ENCODE data around the gene NCAPD3. TPM values are rescaled to one million over a fixed set of nuclear protein-coding genes. Genes with fewer than 3 reads are reported as not detected.
"Not testable (repeated sequence)": the region's sequence is repeated elsewhere in the genome, so short reads cannot be mapped to it uniquely, and the experiment has no call there.

NCAPD3 gene
- total RNA-seq, 1 donor from 2014 or later: 17.2 TPM

DNA sequence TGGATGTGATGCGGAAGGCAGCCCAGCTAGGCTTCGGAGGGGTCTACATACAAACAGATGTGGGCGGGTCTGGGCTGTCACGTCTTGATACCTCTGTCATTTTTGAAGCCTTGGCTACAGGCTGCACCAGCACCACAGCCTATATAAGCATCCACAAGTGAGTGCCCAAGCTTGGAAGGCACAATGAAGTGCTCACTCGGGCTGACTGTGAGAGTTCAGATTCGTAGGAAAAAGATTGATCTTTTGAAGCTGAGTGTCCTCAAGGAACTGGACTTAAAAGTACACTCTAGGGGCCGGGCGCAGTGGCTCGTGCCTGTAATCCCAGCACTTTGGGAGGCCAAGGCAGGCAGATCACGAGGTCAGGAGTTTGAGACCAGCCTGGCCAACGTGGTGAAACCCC lies 33.3 kb upstream of the NCAPD3 start:
- intact Hi-C loops (cut with micrococcal nuclease): no loop called here
- H3K4me1 ChIP-seq: peaks cover 33% of the 10 kb centered on the region
- no peak overlapping the region for H3K4me3 ChIP-seq
- TF ChIP-seq, protein P1, sequence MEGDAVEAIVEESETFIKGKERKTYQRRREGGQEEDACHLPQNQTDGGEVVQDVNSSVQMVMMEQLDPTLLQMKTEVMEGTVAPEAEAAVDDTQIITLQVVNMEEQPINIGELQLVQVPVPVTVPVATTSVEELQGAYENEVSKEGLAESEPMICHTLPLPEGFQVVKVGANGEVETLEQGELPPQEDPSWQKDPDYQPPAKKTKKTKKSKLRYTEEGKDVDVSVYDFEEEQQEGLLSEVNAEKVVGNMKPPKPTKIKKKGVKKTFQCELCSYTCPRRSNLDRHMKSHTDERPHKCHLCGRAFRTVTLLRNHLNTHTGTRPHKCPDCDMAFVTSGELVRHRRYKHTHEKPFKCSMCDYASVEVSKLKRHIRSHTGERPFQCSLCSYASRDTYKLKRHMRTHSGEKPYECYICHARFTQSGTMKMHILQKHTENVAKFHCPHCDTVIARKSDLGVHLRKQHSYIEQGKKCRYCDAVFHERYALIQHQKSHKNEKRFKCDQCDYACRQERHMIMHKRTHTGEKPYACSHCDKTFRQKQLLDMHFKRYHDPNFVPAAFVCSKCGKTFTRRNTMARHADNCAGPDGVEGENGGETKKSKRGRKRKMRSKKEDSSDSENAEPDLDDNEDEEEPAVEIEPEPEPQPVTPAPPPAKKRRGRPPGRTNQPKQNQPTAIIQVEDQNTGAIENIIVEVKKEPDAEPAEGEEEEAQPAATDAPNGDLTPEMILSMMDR (IDR thresholded peaks at IDR 0.05; ENCODE audit: borderline replicate concordance): no peak
- H3K27me3 ChIP-seq (ENCODE audit: low read depth): no peaks in the 10 kb centered on the region
- DNase-seq: no peak
- no peaks in the 10 kb centered on the region for H3K9me3 ChIP-seq (replicated peaks)
- H3K27ac ChIP-seq (replicated peaks): no peak overlapping the region
- H3K36me3 ChIP-seq: peaks cover 52% of the 10 kb centered on the region

DNA sequence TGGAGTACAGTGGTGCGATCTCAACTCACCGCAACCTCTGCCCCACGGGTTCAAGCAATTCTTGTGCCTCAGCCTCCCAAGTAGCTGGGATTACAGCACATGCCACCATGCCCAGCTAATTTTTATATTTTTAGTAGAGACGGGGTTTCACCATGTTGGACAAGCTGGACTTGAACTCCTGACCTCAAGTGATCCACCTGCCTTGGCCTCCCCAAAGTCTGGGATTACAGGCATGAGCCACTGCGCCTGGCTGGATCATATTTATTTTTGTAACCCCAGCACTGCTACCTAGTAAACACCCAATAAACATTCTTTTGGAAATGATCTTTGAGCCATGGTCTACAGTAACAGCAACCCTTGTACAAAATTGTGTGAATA lies 31.4 kb upstream of the NCAPD3 start:
- intact Hi-C loops (cut with micrococcal nuclease); H3K27me3 ChIP-seq (ENCODE audit: low read depth); H3K4me3 ChIP-seq; H3K27ac ChIP-seq (replicated peaks); H3K9me3 ChIP-seq (replicated peaks); DNase-seq: not testable (repeated sequence)
- Histone ChIP-seq H3K4me1 (peaks cover 42% of the 10 kb centered on the region), H3K36me3 (peaks cover 45% of the 10 kb centered on the region)

DNA sequence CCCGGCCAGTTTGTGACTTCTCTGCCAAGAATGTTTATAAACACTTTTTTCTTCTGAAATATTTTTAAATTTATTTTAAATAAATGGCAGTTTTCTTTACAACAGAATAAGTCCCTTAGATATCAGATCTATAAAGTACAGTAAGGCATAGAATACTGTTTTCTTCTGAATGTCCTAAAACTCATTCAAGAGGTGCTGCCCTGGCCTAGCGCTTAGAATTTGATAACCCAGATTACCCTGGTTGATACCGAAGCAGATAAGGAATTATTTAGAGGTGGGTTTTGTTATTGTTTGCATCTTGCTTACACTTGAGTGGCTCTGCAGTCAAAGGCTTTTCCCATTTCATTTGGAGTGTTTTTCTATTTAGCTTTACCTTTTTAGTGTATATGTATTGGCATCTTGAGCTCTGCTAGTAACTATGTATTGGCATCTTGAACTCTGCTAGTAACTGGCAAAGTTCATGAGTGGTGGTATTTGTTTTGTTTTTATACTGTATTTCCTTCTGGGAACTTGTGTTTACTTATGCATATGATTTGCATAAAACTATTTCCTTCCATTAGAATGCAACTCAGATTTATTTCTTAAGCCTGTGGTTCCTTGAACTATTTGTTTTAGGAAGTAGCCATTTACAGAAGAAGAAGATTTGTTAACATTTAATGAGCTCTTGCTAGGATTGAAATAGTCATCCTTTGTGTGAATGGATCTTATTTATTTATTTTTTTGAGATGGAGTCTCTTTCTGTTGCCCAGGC lies 30.8 kb upstream of the NCAPD3 start:
- peaks cover 42% of the 10 kb centered on the region for H3K4me1 ChIP-seq

DNA sequence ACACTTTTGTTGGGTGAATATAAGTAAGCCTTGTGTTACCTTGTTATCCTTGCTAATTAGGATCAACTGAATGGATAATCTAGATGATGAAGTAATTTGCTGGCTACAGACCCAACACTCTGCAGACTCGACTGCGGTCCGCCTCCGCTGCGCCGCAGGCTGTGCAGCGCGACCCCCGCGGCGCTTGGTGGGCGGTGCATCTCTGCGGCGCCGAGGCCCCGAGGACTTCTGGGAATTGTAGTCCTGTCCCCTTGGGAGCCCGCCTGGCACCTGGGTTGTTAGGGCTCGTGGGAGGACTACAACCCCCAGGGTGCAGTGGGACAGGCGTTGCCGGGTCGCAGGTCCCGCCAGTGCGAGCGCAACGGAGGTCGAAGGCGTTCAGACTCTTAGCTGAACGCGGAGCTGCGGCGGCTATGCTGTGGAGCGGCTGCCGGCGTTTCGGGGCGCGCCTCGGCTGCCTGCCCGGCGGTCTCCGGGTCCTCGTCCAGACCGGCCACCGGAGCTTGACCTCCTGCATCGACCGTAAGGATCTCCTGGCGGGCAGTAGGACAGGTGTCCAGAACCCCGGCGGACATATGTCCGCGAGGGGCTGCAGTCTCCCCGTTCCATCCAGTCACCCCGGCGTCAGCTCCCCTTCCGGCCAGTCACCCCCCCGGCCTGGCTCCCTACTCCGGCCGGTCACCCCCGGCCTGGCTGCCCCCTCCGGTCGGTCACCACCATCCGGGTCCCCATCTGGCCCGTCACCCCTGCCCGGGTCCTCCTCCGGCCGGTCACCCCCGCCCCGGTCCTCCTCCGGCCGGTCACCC lies 29.6 kb upstream of the NCAPD3 start, which contains the start of the genes ACAD8 and THYN1:
ACAD8 (plus strand) TSS at position 381 of the 806 bp plus-strand sequence; CDS start at position 414, 33 bp downstream.
THYN1 (minus strand) TSS at position 165 of the 806 bp plus-strand sequence. CDS start 470 bp downstream, outside the sequence.
- H3K4me3 ChIP-seq: peak within 1 kb of the TSS; percentile 98
- TF ChIP-seq, protein P1 (IDR thresholded peaks at IDR 0.05; ENCODE audit: borderline replicate concordance): peak; percentile 65
- intact Hi-C loops (cut with micrococcal nuclease): no loop called here
- H3K9me3 ChIP-seq (replicated peaks): no peaks in the 10 kb centered on the region
- DNase-seq: peak; percentile 97
- peaks cover 42% of the 10 kb centered on the region for H3K4me1 ChIP-seq
- no peaks in the 10 kb centered on the region for H3K27me3 ChIP-seq (ENCODE audit: low read depth)
- peak within 1 kb of the TSS; percentile 86 for H3K27ac ChIP-seq (replicated peaks)
- peaks cover 45% of the 10 kb centered on the region for H3K36me3 ChIP-seq

More for the DNA sequence above, 30.8 kb upstream of the NCAPD3 start:
- TF ChIP-seq, protein P1 (IDR thresholded peaks at IDR 0.05; ENCODE audit: borderline replicate concordance): no peak
- H3K4me3 ChIP-seq: peak overlapping the region; percentile 98
- intact Hi-C loops (cut with micrococcal nuclease): no loop called here
- DNase-seq: no peak
- no peaks in the 10 kb centered on the region for H3K9me3 ChIP-seq (replicated peaks)
- H3K36me3 ChIP-seq: peaks cover 45% of the 10 kb centered on the region
- no peaks in the 10 kb centered on the region for H3K27me3 ChIP-seq (ENCODE audit: low read depth)
- no peak overlapping the region for H3K27ac ChIP-seq (replicated peaks)

DNA sequence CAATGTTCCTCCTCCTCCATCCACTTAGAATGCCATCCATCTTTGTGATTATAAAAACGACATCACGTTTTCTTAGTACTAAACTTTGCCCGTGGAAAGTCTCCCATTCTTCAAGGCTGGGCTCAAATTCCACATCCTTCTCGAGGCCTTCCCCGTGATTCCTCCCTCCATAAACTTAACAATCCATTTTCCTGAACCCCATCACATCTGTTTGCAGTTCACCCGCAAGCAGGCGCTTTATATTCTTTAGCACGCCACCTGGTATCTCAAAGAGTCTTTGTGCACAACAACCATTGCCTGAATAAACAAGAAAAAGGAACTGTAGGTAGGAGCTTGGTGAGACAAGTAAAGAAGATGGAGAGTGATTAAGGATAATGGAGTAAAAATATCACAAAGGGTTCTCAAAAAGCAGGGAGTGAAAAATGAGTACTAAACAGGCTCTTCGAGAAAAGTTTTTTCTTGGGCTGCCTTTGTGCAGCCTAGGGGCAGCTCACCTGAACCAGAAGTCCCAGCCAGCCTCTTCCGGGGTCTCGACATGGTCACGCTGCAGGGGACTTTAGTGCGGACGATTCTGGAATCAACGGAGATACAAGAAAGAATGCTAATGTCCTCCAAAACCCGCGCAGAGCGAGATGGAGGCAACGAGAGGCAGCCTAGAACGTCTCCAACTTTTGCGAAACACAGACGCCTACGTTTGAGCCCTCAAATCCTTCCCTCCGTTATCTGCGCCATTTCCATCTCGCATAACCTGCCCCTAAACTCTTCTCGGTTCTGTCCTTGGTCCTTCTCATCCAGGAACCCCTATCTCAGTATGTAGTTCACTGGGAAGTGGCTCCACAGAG lies 28.8 kb upstream of the NCAPD3 start:
- H3K27me3 ChIP-seq (ENCODE audit: low read depth): no peaks in the 10 kb centered on the region
- no peaks in the 10 kb centered on the region for H3K9me3 ChIP-seq (replicated peaks)
- peak overlapping the region; percentile 98 for H3K4me3 ChIP-seq
- TF ChIP-seq, protein P1 (IDR thresholded peaks at IDR 0.05; ENCODE audit: borderline replicate concordance): no peak
- DNase-seq: no peak
- peaks cover 42% of the 10 kb centered on the region for H3K4me1 ChIP-seq
- peak overlapping the region; percentile 86 for H3K27ac ChIP-seq (replicated peaks)
- peaks cover 45% of the 10 kb centered on the region for H3K36me3 ChIP-seq
- intact Hi-C loops (cut with micrococcal nuclease): no loop called here
